ENCODE results near the gene ANO2.

ANO2 gene

GRCh38 chr12:5796959-5797225 is 148.2 kb downstream of the ANO2 start:
- no peak for DNase-seq (ENCODE audit: low read depth)

GRCh38 chr12:5796171-5796958 is 148.7 kb downstream of the ANO2 start:
- DNase-seq (ENCODE audit: low read depth) = peak; percentile 22
- no peak overlapping the region for H3K4me3 ChIP-seq (ENCODE audit: low read depth, low read length)
- TF ChIP-seq CTCF (IDR thresholded peaks at IDR 0.05; ENCODE audit: insufficient read depth, low read depth, low read length, missing control alignments) = peak; percentile 48

More at GRCh38 chr12:5796959-5797225, 148.2 kb downstream of the ANO2 start:
- no peak overlapping the region for H3K4me3 ChIP-seq (ENCODE audit: low read depth, low read length)
- TF ChIP-seq CTCF (IDR thresholded peaks at IDR 0.05; ENCODE audit: insufficient read depth, low read depth, low read length, missing control alignments) = no peak

- H3K4me3 ChIP-seq (ENCODE audit: low read depth, low read length) = no peak overlapping the region
- no peak for DNase-seq (ENCODE audit: low read depth)
- no peak for TF ChIP-seq CTCF (IDR thresholded peaks at IDR 0.05; ENCODE audit: insufficient read depth, low read depth, low read length, missing control alignments)
Observed at GRCh38 chr12:5794156-5794555, 150.9 kb downstream of the ANO2 start.

GRCh38 chr12:5792343-5792742 is 152.7 kb downstream of the ANO2 start:
- TF ChIP-seq CTCF (IDR thresholded peaks at IDR 0.05; ENCODE audit: insufficient read depth, low read depth, low read length, missing control alignments) = no peak
- DNase-seq (ENCODE audit: low read depth) = no peak
- H3K4me3 ChIP-seq (ENCODE audit: low read depth, low read length) = no peak overlapping the region

GRCh38 chr12:5789469-5789968 is 155.5 kb downstream of the ANO2 start:
- no peak for DNase-seq (ENCODE audit: low read depth)
- no peak overlapping the region for H3K4me3 ChIP-seq (ENCODE audit: low read depth, low read length)
- TF ChIP-seq CTCF (IDR thresholded peaks at IDR 0.05; ENCODE audit: insufficient read depth, low read depth, low read length, missing control alignments) = no peak

- DNase-seq (ENCODE audit: low read depth) = no peak
- no peak for TF ChIP-seq CTCF (IDR thresholded peaks at IDR 0.05; ENCODE audit: insufficient read depth, low read depth, low read length, missing control alignments)
- H3K4me3 ChIP-seq (ENCODE audit: low read depth, low read length) = no peak overlapping the region
Observed at GRCh38 chr12:5787828-5788227, 157.2 kb downstream of the ANO2 start.

- DNase-seq (ENCODE audit: low read depth) = no peak
- TF ChIP-seq CTCF (IDR thresholded peaks at IDR 0.05; ENCODE audit: insufficient read depth, low read depth, low read length, missing control alignments) = no peak
- no peak overlapping the region for H3K4me3 ChIP-seq (ENCODE audit: low read depth, low read length)
Observed at GRCh38 chr12:5785601-5786000, 159.5 kb downstream of the ANO2 start.

All from GM12865 (cell line).